KBM-7 (cell line): ENCODE data around the gene PCAT7.
"Not testable (repeated sequence)": the region's sequence is repeated elsewhere in the genome, so short reads cannot be mapped to it uniquely, and the experiment has no call there.

Experiments used
- DNase-seq: peaks from one replicate; pipeline ENCODE4 v3.0.0-alpha.2; 2015
- in situ Hi-C: fragments of 300-500 bp; cut with MboI; formaldehyde crosslinking; loops from 2 replicates; pipeline ENCODE4 v1.14.3; 2020; ENCODE audit warnings: low sequenced_read_pairs, low pct_unique_long_range_greater_than_20kb, mixed read lengths

Gene PCAT7

GRCh38 chr9:94554078-94554438 is 825 bp upstream of the PCAT7 start:
- no peak for DNase-seq
- in situ Hi-C loops: no loop called here

- in situ Hi-C loops: no loop called here
- no peak for DNase-seq
Measured at GRCh38 chr9:94557376-94557775, 2.5 kb downstream of the PCAT7 start.

DNA sequence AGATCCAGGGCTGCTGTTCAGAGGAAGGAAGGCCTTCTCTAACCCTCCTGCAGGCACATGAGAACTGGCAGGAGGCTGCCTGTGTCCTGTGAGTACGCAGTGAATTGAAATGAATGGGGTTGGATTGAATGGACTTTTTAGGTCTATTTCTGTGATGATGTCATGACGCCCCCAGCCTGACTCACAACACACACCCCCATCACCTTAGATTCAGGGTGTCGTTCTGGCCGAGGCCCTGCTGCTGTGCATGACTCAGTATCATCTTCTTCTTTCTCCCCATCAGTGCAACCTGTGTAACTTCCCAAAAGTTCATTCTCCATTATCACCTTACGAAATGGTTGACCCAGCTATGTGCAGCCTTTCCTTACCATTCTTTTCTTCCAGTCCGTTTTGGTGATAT is 5.4 kb downstream of the PCAT7 start:
- in situ Hi-C loops: no loop called here
- DNase-seq: no peak

DNA sequence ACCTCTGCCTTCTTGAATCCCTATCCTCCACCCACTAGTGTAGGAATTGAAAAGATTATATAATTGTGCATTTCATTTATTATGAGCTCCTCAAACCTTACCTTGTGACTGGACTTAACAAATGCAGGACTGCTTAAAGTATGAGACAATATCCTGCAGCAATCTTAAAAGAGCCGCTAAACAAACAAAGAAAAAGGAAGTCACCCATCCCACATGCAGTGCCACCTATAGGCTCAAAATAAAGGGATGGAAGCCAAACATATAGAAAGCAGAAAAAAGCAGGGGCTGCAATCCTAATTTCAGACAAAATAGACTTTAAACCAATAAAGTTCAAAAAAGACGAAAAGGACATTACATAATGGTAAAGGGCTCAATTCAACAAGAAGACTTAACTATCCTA is 8.7 kb downstream of the PCAT7 start:
- DNase-seq: peak; percentile 39
- in situ Hi-C loops: no loop called here

GRCh38 chr9:94564279-94564678 is 9.4 kb downstream of the PCAT7 start:
- DNase-seq: not testable (repeated sequence)

DNA sequence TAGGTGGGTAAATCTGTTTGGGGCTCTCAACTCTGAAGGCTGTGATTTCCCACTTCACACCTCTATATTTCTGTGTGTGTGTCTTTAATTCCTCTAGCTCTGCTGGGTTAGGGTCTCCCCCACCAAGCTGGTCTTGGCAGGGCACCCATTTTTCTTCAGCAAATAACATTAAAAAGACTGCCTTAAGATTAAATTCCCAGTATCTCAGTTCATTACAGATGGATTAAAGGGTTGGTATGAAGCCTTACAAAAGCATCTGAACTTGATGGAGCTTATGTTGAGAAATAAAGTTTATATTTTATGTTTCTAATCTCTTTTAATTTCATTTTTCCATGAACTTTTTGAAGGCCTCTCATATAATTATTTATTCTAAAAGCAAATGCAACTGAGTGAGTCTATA is 11.7 kb downstream of the PCAT7 start:
- in situ Hi-C loops: no loop called here
- no peak for DNase-seq

More at GRCh38 chr9:94564279-94564678, 9.4 kb downstream of the PCAT7 start:
- in situ Hi-C loops: not testable (repeated sequence)

GRCh38 chr9:94567271-94567670 is 12.4 kb downstream of the PCAT7 start:
- in situ Hi-C loops: no loop called here
- DNase-seq: no peak

DNA sequence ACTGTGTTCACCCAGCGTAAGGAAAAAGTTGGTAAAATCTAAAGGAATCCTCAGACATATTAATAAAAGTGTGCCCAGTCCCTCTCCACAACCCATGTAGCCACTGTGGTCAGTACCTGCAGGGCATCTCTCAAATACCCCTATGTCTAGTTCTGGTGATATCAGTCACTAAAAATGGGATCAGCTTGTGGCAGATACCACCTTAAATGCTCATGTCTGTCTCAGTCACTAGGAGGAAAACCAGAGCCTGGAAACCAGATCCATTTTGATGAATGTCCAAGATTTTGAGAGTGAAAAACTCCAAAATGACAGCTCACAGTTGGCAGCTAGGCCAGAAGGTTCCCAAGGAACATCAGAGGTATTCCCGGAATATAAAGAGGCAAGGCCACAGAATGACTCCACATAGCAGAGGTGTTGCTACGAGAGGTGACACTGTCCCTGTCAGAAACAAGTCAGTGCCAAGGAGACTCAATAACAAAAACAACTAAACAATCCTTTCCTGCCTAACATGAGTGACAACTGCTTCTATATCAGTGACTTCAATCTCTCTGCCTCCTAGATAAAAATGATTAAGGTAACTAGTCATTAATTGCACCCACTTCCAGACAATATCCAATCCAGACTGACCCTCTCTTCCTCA is 13.5 kb downstream of the PCAT7 start:
- DNase-seq: no peak
- in situ Hi-C loops: no loop called here

DNA sequence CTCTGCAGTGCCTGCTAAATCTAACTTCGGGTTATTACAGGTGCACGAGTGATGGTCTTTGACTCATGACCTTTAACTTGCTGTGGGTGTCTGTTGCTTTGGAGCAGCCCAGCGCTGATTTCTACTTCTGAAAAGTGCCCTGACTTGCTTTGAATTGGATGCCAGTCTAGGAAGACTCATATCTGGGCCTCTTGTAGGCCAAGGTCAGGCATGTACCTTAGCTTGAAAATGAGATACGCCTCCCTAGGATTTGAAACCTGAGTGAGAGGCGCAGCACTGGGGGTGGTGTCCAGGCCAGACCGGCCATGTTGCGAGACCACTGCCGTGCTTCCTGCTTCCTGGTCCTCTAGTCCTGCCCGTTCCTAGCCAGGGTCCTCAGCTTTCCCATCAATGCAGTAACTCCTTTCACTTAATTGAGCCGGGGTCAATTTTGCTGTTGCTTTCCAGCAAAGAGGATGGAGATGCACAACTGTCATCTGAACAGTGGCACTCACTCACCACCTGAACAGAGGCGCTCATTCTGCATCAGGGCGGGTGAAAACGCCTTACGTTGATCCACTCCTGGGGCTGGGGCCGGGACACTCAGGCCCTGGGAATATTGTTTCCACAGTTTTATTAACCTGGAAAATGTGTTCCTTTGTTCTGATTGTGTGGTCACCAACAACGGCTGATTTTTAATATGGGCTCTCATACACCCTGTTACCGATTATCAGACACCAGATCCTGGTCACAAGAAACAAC is 14.3 kb downstream of the PCAT7 start:
- no peak for DNase-seq

DNA sequence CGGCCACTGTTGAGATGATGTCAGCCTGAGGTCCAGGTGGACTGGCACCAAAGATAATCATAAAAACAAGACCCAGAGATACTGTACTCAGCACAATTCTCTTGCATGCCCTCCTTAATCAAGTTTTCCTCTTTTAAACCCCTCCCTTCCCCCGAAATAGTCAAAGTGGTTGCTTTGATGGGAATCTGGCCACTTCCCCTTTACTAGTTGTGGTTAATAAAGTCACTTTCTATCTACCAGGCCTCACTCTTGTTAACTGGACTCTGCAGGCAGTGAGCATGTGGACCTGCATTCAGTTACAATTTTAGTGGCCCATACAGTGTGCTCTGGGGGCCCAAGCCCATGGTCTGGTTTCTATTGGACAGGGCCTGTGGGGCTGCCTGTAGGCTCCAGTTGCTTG is 21.2 kb downstream of the PCAT7 start:
- peak; percentile 11 for DNase-seq
- in situ Hi-C loops: no loop called here

More for the DNA sequence above, 14.3 kb downstream of the PCAT7 start:
- in situ Hi-C loops: no loop called here

DNA sequence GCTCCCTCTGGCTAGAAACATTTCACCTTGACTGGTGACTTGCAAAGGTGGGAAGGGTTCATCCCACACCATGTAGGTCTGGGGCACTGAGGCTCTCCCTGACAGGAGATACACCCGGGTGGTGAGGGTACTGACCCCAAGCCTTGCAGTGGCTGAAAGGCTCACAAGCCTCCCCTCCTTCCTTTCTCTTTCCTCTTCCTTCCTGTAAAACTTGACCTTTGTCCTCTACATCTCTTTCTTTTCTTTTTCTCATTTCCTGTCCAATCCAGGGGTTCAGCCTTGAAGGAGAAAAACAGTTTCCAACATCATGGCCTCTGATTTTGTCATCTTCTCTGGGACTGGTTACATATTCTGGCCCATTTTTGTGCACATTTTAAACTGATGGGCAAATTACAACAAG is 22.2 kb downstream of the PCAT7 start:
- no peak for DNase-seq
- in situ Hi-C loops: no loop called here

- in situ Hi-C loops: no loop called here
- DNase-seq: no peak
Measured at GRCh38 chr9:94577571-94577970, 22.7 kb downstream of the PCAT7 start.

- in situ Hi-C loops: no loop called here
- DNase-seq: no peak
Measured at GRCh38 chr9:94581728-94582127, 26.8 kb downstream of the PCAT7 start.

DNA sequence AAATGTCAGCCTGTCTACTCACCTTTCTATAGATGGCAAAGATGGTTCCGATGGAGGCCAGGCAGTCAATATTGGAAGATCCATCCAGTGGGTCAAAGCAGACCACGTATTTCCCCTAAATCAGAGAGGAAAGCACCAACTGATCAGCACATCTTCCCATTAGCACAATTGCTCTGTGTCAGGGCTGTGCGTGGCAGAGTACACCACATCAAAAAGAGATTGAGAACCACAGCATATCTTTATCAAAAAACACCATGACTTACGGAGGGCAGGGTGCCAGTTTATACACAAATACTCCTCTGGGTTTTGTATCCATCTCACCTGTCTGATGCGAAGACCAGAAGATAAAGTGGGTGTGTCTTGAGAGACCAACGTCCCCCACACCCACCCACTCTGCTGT is 29.7 kb downstream of the PCAT7 start:
- no peak for DNase-seq
- in situ Hi-C loops: no loop called here

GRCh38 chr9:94586316-94586715 is 31.4 kb downstream of the PCAT7 start:
- in situ Hi-C loops: no loop called here
- DNase-seq: no peak

DNA sequence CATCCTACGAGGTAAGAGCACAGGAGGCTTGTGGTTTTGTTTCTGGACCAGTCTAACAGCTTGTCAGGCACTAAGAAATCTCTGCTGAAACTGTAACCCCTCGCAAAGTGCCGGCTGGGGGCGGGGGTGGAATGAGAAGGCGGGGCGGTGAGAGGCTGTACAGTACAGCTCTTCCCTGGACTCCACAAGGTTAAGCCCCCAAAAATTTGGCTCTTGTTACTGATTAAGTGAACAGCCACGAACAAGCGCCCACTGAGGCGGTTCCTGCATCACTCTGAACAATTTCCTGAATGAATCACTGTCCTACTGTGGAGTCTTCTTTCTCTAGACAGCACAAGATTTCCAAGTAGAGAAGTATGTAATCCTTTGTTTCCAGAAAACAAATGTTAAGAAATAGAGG is 31.9 kb downstream of the PCAT7 start:
- no peak for DNase-seq
- in situ Hi-C loops: no loop called here

GRCh38 chr9:94588681-94589080 is 33.8 kb downstream of the PCAT7 start:
- no peak for DNase-seq
- in situ Hi-C loops: no loop called here

DNA sequence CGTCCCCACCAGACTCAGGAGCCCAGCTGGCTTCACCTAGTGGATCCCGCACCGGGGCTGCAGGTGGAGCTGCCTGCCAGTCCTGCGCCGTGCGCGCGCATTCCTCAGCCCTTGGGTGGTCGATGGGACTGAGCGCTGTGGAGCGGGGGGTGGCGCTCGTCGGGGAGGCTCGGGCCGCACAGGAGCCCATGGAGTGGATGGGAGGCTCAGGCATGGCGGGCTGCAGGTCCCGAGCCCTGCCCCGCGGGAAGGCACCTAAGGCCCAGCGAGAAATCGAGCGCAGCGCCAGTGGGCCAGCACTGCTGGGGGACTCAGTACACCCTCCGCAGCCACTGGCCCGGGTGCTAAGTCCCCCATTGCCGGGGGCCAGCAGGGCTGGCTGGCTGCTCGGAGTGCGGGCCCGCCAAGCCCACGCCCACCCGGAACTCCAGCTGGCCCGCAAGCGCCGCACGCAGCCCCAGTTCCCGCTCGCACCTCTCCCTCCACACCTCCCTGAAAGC is 36.2 kb downstream of the PCAT7 start:
- DNase-seq, in situ Hi-C loops: not testable (repeated sequence)

DNA sequence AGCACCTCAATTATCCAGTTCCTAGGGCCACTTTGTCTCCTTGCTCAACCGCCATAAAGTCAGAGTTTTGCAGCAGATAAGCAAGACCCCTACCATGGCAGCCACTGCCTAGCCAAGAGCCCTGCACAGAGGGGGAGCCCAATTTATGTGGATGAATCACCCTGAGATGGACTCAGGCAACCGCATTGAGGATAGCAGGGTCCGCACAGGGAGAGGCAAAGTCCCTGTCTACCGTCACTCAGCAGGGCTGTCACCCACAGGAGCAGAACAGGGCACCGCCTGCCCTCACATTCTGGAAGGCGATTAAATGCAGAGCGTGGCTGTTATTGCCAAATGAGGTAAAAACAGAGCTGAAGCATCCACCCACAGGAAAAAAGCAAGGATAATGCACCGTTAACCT is 37.0 kb downstream of the PCAT7 start:
- in situ Hi-C loops: no loop called here
- DNase-seq: no peak

DNA sequence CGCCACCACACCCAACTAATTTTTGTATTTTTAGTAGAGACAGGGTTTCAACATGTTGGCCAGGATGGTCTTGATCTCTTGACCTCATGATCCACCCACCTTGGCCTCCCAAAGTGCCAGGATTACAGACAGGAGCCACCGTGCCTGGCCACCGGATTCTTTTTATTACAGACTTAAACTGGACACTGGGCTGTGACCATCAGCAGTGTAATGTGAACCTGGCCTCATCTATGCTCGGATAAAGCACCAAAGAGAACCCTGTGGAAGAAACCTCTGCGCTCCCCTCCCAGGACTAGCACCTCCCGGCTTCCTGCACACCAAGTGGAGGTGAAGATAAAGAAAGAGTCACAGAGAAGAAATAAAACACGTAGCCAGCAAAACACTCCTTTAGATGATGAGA is 37.8 kb downstream of the PCAT7 start:
- in situ Hi-C loops, DNase-seq: not testable (repeated sequence)
